ENCODE data around the gene PRLH.

DNA sequence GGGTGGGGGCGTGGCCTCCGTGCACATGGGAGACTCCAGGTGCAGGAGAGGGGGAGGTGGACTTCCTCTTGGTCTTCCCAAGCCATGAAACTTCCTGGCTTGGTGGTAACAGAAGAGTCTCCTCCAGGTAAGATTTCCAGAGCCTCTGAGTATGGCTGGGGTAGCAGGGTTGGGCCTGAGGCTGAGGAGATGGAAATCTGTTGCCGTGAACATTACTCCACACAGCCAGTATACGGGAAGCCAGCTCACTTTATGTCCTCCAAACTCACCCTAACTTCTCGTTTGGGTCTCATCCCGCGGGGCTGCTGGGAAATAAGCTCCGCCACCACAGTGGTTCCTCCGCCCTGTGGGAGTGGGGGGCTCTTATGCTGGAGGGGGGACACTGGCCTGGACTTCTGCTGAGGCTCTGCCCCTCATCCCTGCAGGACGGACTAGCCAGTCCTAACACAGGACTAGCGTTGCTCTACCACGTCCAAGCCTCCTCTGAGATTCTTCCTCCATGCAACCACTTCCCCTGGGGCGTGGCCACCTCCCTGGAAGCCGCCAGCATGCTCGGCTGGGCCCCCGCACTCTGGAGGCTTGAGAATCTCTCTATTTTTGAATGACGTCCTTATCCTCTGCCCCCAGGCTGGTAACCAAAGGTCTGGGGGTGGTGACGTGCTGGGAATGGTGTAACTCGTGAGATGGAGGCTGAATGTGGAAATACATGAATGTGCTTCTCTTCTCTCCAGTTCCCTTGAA, 24.9 kb downstream of the PRLH start:
- no peak for TF ChIP-seq POLR2A (IDR thresholded peaks at IDR 0.05)
- no peak for TF ChIP-seq CTCF (IDR thresholded peaks at IDR 0.05)

Data from body of pancreas (tissue), 4 donors.